Cardiac septum (tissue), 1 donor: ENCODE data around the gene COL16A1. TPM values are rescaled to one million over a fixed set of nuclear protein-coding genes. Genes with fewer than 3 reads are reported as not detected.

Source experiments
- DNase-seq: peaks from one replicate; pipeline ENCODE4 v3.0.0-alpha.2; 2020; ENCODE audit warnings: low spot score
- intact Hi-C: fragments of 100-400 bp; cut with DNase I; formaldehyde crosslinking; loops from one replicate; pipeline ENCODE4 v1.14.0; 2022
- long read RNA-seq: library from polyadenylated mRNA; unstranded; transcript quantifications from one replicate; pipeline ENCODE4 v2.0.0, GENCODE V29; 2021
- total RNA-seq: library from RNA; stranded (reverse); fragmentation: NEBNext Ultra II Directional; extraction: Animal tissue kit (Norgen Biotek cat#: 25700); gene quantifications from one replicate; pipeline ENCODE4 v1.2.1, GENCODE V29; 2021
- donor health status: DM: no; HTN: no; CAD: no.

Gene COL16A1
- 45.9 TPM for total RNA-seq
- long read RNA-seq, partial matches to known transcripts: 44 of 88 reads
- long read RNA-seq, other reads (novel, unspliced or antisense): 44 of 88 reads

GRCh38 chr1:31703431-31704270 is at the start of gene COL16A1:
Gene COL16A1 (minus strand): TSS chr1:31704017. CDS start chr1:31702193, 1,824 bp downstream.
- peak; percentile 88 for DNase-seq
- intact Hi-C loops: loop anchor here (1.0 to 5.0 kb wide), 2 partner anchors 9 to 126 kb away; partner anchors contain the start of gene TINAGL1

- intact Hi-C loops: no loop called here
These were observed 49.2 kb upstream of the COL16A1 start for GRCh38 chr1:31752952-31753475.

GRCh38 chr1:31752258-31752657 is 48.4 kb upstream of the COL16A1 start:
- DNase-seq: no peak
- intact Hi-C loops: no loop called here

More at GRCh38 chr1:31752952-31753475, 49.2 kb upstream of the COL16A1 start:
- DNase-seq: no peak

GRCh38 chr1:31751822-31752241 is 48.0 kb upstream of the COL16A1 start:
- no peak for DNase-seq
- intact Hi-C loops: no loop called here

- intact Hi-C loops: no loop called here
- no peak for DNase-seq
These were observed 47.2 kb upstream of the COL16A1 start for GRCh38 chr1:31750858-31751510.

GRCh38 chr1:31749785-31750735 is 46.2 kb upstream of the COL16A1 start:
- intact Hi-C loops: no loop called here
- DNase-seq: no peak

GRCh38 chr1:31748365-31748764 is 44.5 kb upstream of the COL16A1 start:
- intact Hi-C loops: no loop called here
- no peak for DNase-seq

GRCh38 chr1:31747304-31747703 is 43.5 kb upstream of the COL16A1 start:
- intact Hi-C loops: no loop called here
- DNase-seq: no peak

- no peak for DNase-seq
- intact Hi-C loops: no loop called here
These were observed 42.9 kb upstream of the COL16A1 start for GRCh38 chr1:31746687-31747086.

- intact Hi-C loops: no loop called here
These were observed 42.3 kb upstream of the COL16A1 start for GRCh38 chr1:31745946-31746670.

GRCh38 chr1:31745096-31745945 is 41.5 kb upstream of the COL16A1 start:
- intact Hi-C loops: no loop called here

More at GRCh38 chr1:31745946-31746670, 42.3 kb upstream of the COL16A1 start:
- DNase-seq: no peak

GRCh38 chr1:31744165-31744888 is 40.5 kb upstream of the COL16A1 start:
- intact Hi-C loops: no loop called here
- DNase-seq: no peak

More at GRCh38 chr1:31745096-31745945, 41.5 kb upstream of the COL16A1 start:
- DNase-seq: no peak

GRCh38 chr1:31742462-31743212 is 38.8 kb upstream of the COL16A1 start:
- intact Hi-C loops: no loop called here
- no peak for DNase-seq

- no peak for DNase-seq
- intact Hi-C loops: no loop called here
These were observed 35.5 kb upstream of the COL16A1 start for GRCh38 chr1:31739346-31739745.

GRCh38 chr1:31736675-31737074 is 32.9 kb upstream of the COL16A1 start:
- DNase-seq: no peak
- intact Hi-C loops: no loop called here

- DNase-seq: no peak
These were observed 31.8 kb upstream of the COL16A1 start for GRCh38 chr1:31735571-31735970.

More at GRCh38 chr1:31735571-31735970, 31.8 kb upstream of the COL16A1 start:
- intact Hi-C loops: no loop called here
